Measurements from ENCODE around the gene TRIO. TPM values are rescaled to one million over a fixed set of nuclear protein-coding genes. Genes with fewer than 3 reads are reported as not detected.

TRIO gene
- total RNA-seq, 1 experiment from 2014 or later, result 68.4 TPM

GRCh38 chr5:14386884-14387624 is 243.9 kb downstream of the TRIO start (continued):
- TF ChIP-seq, protein P1, sequence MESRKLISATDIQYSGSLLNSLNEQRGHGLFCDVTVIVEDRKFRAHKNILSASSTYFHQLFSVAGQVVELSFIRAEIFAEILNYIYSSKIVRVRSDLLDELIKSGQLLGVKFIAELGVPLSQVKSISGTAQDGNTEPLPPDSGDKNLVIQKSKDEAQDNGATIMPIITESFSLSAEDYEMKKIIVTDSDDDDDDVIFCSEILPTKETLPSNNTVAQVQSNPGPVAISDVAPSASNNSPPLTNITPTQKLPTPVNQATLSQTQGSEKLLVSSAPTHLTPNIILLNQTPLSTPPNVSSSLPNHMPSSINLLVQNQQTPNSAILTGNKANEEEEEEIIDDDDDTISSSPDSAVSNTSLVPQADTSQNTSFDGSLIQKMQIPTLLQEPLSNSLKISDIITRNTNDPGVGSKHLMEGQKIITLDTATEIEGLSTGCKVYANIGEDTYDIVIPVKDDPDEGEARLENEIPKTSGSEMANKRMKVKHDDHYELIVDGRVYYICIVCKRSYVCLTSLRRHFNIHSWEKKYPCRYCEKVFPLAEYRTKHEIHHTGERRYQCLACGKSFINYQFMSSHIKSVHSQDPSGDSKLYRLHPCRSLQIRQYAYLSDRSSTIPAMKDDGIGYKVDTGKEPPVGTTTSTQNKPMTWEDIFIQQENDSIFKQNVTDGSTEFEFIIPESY (IDR thresholded peaks at IDR 0.05; ENCODE audit: extremely low read depth, insufficient replicate concordance, low read length), result no peak
- TF ChIP-seq SP1 (IDR thresholded peaks at IDR 0.05; ENCODE audit: low read depth) (no peak), ZNF274 (IDR thresholded peaks at IDR 0.05; ENCODE audit: low read depth, low read length) (no peak), FOSL1 (IDR thresholded peaks at IDR 0.05; ENCODE audit: low read depth) (no peak), POLR2A (IDR thresholded peaks at IDR 0.05; ENCODE audit: borderline replicate concordance, extremely low read depth, insufficient read depth, insufficient read length) (no peak), ZFX (IDR thresholded peaks at IDR 0.05) (no peak), CBX3 (IDR thresholded peaks at IDR 0.05; ENCODE audit: low read depth) (no peak)

DNA sequence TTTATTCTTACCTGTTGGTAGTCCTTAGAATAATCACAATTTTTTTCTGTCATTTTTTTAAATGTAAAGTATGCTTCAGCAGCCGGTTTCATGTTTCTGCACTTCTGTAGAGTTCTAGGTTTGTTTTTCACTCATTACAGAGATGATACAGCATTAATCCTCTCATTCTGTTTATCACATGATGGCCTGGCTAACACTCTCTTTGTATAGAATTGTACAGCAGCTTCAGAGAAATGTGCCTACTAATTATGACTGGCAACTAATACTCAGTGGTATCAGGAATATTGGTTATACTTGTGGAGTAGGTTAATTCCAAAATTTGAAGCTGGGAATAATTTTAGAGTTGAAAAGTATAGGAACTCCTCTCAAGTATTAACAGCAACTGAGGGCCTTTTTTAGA is 245.6 kb downstream of the TRIO start:
- no peak overlapping the region for H3K4me2 ChIP-seq (ENCODE audit: low read length)
- no peaks in the 10 kb centered on the region for H3K9me3 ChIP-seq (ENCODE audit: control insufficient read depth in 1 of 2, insufficient read depth in 1 of 2, low read depth in 1 of 2, low read length in 2 of 2)
- ChIA-PET POLR2A (no interaction called here), RAD21 (ENCODE audit: low non-redundant PET in 1 of 2, low total read pairs in 2 of 2, uncharacterized antibody in 2 of 2, unreplicated experiment in 2 of 2) (no interaction called here), CTCF (no interaction called here)
- peaks cover 18 to 39% of the 10 kb centered on the region in 2 experiments for H3K36me3 ChIP-seq (ENCODE audit: control insufficient read depth in 1 of 2, insufficient read depth in 2 of 2, low read length in 2 of 2)
- no peaks in the 10 kb centered on the region for H3K79me2 ChIP-seq (ENCODE audit: insufficient read depth, low read length)
- no peaks in the 10 kb centered on the region for H3K4me1 ChIP-seq (ENCODE audit: control insufficient read depth in 1 of 2, insufficient read depth in 2 of 2, low read length in 2 of 2)
- no peak for ATAC-seq
- H3K9ac ChIP-seq (ENCODE audit: low read length), result no peak overlapping the region
- no peak for DNase-seq (ENCODE audit: low read depth, low spot score)
- no TSS peak for BruUV-seq (replicated peaks)
- no peak overlapping the region for H3K4me3 ChIP-seq (replicated peaks in 1 of 2; ENCODE audit: low read depth in 1 of 2, low read length in 2 of 2)
- H3K27ac ChIP-seq (ENCODE audit: low read depth, low read length), result no peak overlapping the region
- intact Hi-C loops (cut with micrococcal nuclease), result no loop called here
- H3K9me2 ChIP-seq (ENCODE audit: insufficient read depth), result no peaks in the 10 kb centered on the region
- H4K20me1 ChIP-seq (ENCODE audit: insufficient read depth), result no peaks in the 10 kb centered on the region
- H2AFZ ChIP-seq (ENCODE audit: low read depth, low read length, poor library complexity, severe bottlenecking), result no peak overlapping the region
- H3K27me3 ChIP-seq (ENCODE audit: insufficient read depth, low read length), result no peaks in the 10 kb centered on the region
- TF ChIP-seq EZH2 (IDR thresholded peaks at IDR 0.05) (no peak), JUND (IDR thresholded peaks at IDR 0.05) (no peak), EGR1 (IDR thresholded peaks at IDR 0.05; ENCODE audit: low read depth) (no peak), ELF1 (IDR thresholded peaks at IDR 0.05; ENCODE audit: borderline replicate concordance, low read depth) (no peak), SRF (IDR thresholded peaks at IDR 0.05; ENCODE audit: low read depth) (no peak), TCF7L2 (IDR thresholded peaks at IDR 0.05; ENCODE audit: borderline replicate concordance, extremely low read depth, insufficient read depth, insufficient read length) (no peak), POLR2A (IDR thresholded peaks at IDR 0.05; ENCODE audit: borderline replicate concordance, extremely low read depth, insufficient read depth, insufficient read length) (no peak), MAX (IDR thresholded peaks at IDR 0.05) (no peak), FOSL1 (IDR thresholded peaks at IDR 0.05; ENCODE audit: low read depth) (no peak), SP1 (IDR thresholded peaks at IDR 0.05; ENCODE audit: low read depth) (no peak), YY1 (IDR thresholded peaks at IDR 0.05; ENCODE audit: extremely low read depth, insufficient replicate concordance, low read depth, low read length) (no peak), REST (IDR thresholded peaks at IDR 0.05; ENCODE audit: low read depth) (no peak), SIN3A (IDR thresholded peaks at IDR 0.05; ENCODE audit: low read depth) (no peak)
- TF ChIP-seq, protein P1 (IDR thresholded peaks at IDR 0.05; ENCODE audit: extremely low read depth, insufficient replicate concordance, low read length), result no peak

Measured in HCT116 (cell line).